SK-N-SH (cell line): ENCODE results near the gene IL12RB1. TPM values are rescaled to one million over a fixed set of nuclear protein-coding genes. Genes with fewer than 3 reads are reported as not detected.

Experiments used
- CTCF ChIA-PET: fragments of 300-600, 350-600 bp; formaldehyde crosslinking; extraction: SDS; loops from one replicate; lab custom pipeline; 2021; lab: Yijun Ruan, JAX
- POLR2A ChIA-PET: fragments of 350-600 bp; sonication (Branson Sonifier 250); formaldehyde crosslinking; extraction: SDS; loops from one replicate; lab custom pipeline; 2020; ENCODE audit warnings: antibody characterized with exemption, inconsistent platforms; lab: Yijun Ruan, JAX
- DNase-seq: peaks from one replicate; pipeline ENCODE4 v3.0.0; 2012
- H2AFZ ChIP-seq: fragments of 200-600 bp; sonication (generic); 2 replicates; pipeline ENCODE4 v1.8.1; 2016; ENCODE audit warnings: antibody characterized with exemption, mild to moderate bottlenecking, low read depth
- H3F3A ChIP-seq: fragments of 200-600 bp; sonication (generic); replicated peaks from 2 replicates; pipeline ENCODE3; 2016; ENCODE audit warnings: antibody characterized with exemption, mild to moderate bottlenecking; ENCODE audit not compliant: insufficient read depth
- H3K27ac ChIP-seq, 2 experiments: fragments of 200-500 bp in 1 of 2; fragments of 200-600 bp in 1 of 2; sonication (Bioruptor generic) in 1 of 2; sonication (generic), shearing (Covaris generic) in 1 of 2; 2 replicates each; pipeline versions ENCODE4 v1.5.1 to v1.6.1; 2014 to 2016; ENCODE audit warnings: low read depth in 2 of 2, inconsistent platforms in 1 of 2, low read length in 1 of 2, mild to moderate bottlenecking in 1 of 2, mixed read lengths in 1 of 2
- H3K27me3 ChIP-seq: fragments of 200-600 bp; sonication (generic), shearing (Covaris generic); 2 replicates; pipeline ENCODE4 v1.6.1; 2016; ENCODE audit warnings: mixed run types; ENCODE audit not compliant: insufficient read depth
- H3K36me3 ChIP-seq, 2 experiments: fragments of 200-500 bp in 1 of 2; fragments of 200-600 bp in 1 of 2; sonication (Bioruptor generic) in 1 of 2; sonication (generic) in 1 of 2; replicated peaks in 1 of 2; 2 replicates each; pipeline versions ENCODE3 to v1.5.1; 2014 to 2016; ENCODE audit warnings: low read length in 1 of 2, mild to moderate bottlenecking in 1 of 2; ENCODE audit not compliant: insufficient read depth in 2 of 2, control insufficient read depth in 1 of 2
- H3K4me1 ChIP-seq, 2 experiments: fragments of 200-500 bp in 1 of 2; fragments of 200-600 bp in 1 of 2; sonication (Bioruptor generic) in 1 of 2; sonication (generic), shearing (Covaris generic) in 1 of 2; 2 replicates each; pipeline versions ENCODE4 v1.5.1 to v1.6.1; 2014 to 2016; ENCODE audit warnings: low read depth in 1 of 2, low read length in 1 of 2, mixed run types in 1 of 2; ENCODE audit not compliant: insufficient read depth in 2 of 2, control insufficient read depth in 1 of 2
- H3K4me2 ChIP-seq: fragments of 200-600 bp; sonication (generic), shearing (Covaris generic); 2 replicates; pipeline ENCODE4 v1.6.1; 2017; ENCODE audit warnings: mixed run types
- H3K4me3 ChIP-seq, 2 experiments: fragments of 200-500 bp in 1 of 2; fragments of 200-600 bp in 1 of 2; sonication (Bioruptor generic) in 1 of 2; sonication (generic), shearing (Covaris generic) in 1 of 2; 2 replicates each; pipeline versions ENCODE4 v1.5.1 to v1.8.1; 2014 to 2016; ENCODE audit warnings: low read depth in 2 of 2, inconsistent platforms in 1 of 2, low read length in 1 of 2, mild to moderate bottlenecking in 1 of 2, mixed read lengths in 1 of 2, moderate library complexity in 1 of 2
- H3K79me2 ChIP-seq: fragments of 200-600 bp; sonication (generic); 2 replicates; pipeline ENCODE4 v1.8.1; 2017; ENCODE audit warnings: mild to moderate bottlenecking; ENCODE audit not compliant: insufficient read depth
- H3K9ac ChIP-seq: fragments of 200-600 bp; sonication (generic); 2 replicates; pipeline ENCODE4 v1.6.1; 2017; ENCODE audit warnings: mixed run types
- H3K9me2 ChIP-seq: fragments of 200-600 bp; sonication (generic); 2 replicates; pipeline ENCODE4 v1.6.1; 2017; ENCODE audit warnings: mixed run types
- H3K9me3 ChIP-seq: fragments of 200-600 bp; sonication (generic); 2 replicates; pipeline ENCODE4 v1.6.1; 2017; ENCODE audit warnings: mixed run types, mild to moderate bottlenecking, moderate library complexity
- H4K20me1 ChIP-seq: fragments of 200-600 bp; sonication (generic); 2 replicates; pipeline ENCODE4 v1.6.1; 2017; ENCODE audit warnings: mild to moderate bottlenecking, mixed run types; ENCODE audit not compliant: insufficient read depth
- EZH2phosphoT487 ChIP-seq: fragments of 200-600 bp; sonication (generic); IDR thresholded peaks from 2 replicates; pipeline ENCODE4 v1.6.1; 2017; ENCODE audit warnings: low read depth, mixed run types, mild to moderate bottlenecking, antibody characterized with exemption, moderate library complexity, borderline replicate concordance
- FOSL2 ChIP-seq: IDR thresholded peaks from 2 replicates; pipeline ENCODE4 v1.4.0; 2012; ENCODE audit warnings: low read depth, mild to moderate bottlenecking, moderate library complexity, borderline replicate concordance
- FOXM1 ChIP-seq: IDR thresholded peaks from 2 replicates; pipeline ENCODE4 v1.4.0; 2012; ENCODE audit warnings: low read depth, mild to moderate bottlenecking
- GATA2 ChIP-seq: sonication (generic); formaldehyde crosslinking; IDR thresholded peaks from 2 replicates; pipeline ENCODE4 v1.5.0; 2020; ENCODE audit warnings: mild to moderate bottlenecking, missing genetic modification reagents
- RAD21 ChIP-seq: IDR thresholded peaks from 2 replicates; pipeline ENCODE4 v1.6.1; 2012; ENCODE audit warnings: mild to moderate bottlenecking, low read length
- SIN3A ChIP-seq: IDR thresholded peaks from 2 replicates; pipeline ENCODE4 v1.6.1; 2012; ENCODE audit warnings: low read depth, mild to moderate bottlenecking, low read length, moderate library complexity, borderline replicate concordance
- TAF1 ChIP-seq: IDR thresholded peaks from 2 replicates; pipeline ENCODE4 v1.6.1; 2012; ENCODE audit warnings: low read depth, mild to moderate bottlenecking, low read length, moderate library complexity, borderline replicate concordance
- WGBS: methylation state at CpG from one replicate; pipeline ENCODE4 v1.1.6; 2017; ENCODE audit warnings: low lambda C conversion rate; 5-methylcytosine and 5-hydroxymethylcytosine counted together
- polyA plus RNA-seq, 3 experiments: library from polyadenylated mRNA; depleted of rRNA; stranded (reverse); fragments of >200 nt; gene quantifications; 2 replicates each; pipeline ENCODE4 v1.2.3, GENCODE V29; 2012
- TF ChIP-seq, protein P1 (sequence below): IDR thresholded peaks from 2 replicates; pipeline ENCODE4 v1.6.1; 2012; ENCODE audit warnings: mild to moderate bottlenecking, low read depth, low read length, moderate library complexity
- TF ChIP-seq, protein P2 (sequence below): IDR thresholded peaks from 2 replicates; pipeline ENCODE4; 2012
- TF ChIP-seq, protein P3 (sequence below): IDR thresholded peaks from 2 replicates; pipeline ENCODE4 v1.4.0; 2012; ENCODE audit warnings: low read depth

IL12RB1 gene
- polyA plus RNA-seq, 1 of the 3 experiments (the other 2 are of a cell fraction): 0.02 TPM

DNA sequence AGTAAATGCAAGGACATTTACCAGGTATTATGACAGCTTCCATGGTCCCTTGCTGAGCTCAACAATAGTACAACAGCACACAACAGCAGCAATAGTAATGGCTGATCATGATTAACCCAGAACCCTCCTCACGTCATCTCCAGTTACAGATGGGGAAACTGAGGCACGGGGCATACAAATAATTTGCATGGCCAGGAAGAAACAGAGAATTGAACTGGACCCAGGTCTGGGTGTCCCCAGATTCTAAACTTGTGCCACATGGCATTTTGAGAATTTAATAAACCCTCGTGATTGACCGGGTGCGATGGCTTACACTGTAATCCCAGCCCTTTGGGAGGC is 18.0 kb upstream of the IL12RB1 start (continued):
- TF ChIP-seq, protein P1, sequence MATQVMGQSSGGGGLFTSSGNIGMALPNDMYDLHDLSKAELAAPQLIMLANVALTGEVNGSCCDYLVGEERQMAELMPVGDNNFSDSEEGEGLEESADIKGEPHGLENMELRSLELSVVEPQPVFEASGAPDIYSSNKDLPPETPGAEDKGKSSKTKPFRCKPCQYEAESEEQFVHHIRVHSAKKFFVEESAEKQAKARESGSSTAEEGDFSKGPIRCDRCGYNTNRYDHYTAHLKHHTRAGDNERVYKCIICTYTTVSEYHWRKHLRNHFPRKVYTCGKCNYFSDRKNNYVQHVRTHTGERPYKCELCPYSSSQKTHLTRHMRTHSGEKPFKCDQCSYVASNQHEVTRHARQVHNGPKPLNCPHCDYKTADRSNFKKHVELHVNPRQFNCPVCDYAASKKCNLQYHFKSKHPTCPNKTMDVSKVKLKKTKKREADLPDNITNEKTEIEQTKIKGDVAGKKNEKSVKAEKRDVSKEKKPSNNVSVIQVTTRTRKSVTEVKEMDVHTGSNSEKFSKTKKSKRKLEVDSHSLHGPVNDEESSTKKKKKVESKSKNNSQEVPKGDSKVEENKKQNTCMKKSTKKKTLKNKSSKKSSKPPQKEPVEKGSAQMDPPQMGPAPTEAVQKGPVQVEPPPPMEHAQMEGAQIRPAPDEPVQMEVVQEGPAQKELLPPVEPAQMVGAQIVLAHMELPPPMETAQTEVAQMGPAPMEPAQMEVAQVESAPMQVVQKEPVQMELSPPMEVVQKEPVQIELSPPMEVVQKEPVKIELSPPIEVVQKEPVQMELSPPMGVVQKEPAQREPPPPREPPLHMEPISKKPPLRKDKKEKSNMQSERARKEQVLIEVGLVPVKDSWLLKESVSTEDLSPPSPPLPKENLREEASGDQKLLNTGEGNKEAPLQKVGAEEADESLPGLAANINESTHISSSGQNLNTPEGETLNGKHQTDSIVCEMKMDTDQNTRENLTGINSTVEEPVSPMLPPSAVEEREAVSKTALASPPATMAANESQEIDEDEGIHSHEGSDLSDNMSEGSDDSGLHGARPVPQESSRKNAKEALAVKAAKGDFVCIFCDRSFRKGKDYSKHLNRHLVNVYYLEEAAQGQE: no peak
- no peak for TF ChIP-seq TAF1
- TF ChIP-seq, protein P2, sequence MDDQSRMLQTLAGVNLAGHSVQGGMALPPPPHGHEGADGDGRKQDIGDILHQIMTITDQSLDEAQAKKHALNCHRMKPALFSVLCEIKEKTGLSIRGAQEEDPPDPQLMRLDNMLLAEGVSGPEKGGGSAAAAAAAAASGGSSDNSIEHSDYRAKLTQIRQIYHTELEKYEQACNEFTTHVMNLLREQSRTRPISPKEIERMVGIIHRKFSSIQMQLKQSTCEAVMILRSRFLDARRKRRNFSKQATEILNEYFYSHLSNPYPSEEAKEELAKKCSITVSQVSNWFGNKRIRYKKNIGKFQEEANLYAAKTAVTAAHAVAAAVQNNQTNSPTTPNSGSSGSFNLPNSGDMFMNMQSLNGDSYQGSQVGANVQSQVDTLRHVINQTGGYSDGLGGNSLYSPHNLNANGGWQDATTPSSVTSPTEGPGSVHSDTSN: no peak
- TF ChIP-seq FOXM1: no peak
- TF ChIP-seq RAD21: no peak
- no peak for TF ChIP-seq EZH2phosphoT487
- TF ChIP-seq, protein P3, sequence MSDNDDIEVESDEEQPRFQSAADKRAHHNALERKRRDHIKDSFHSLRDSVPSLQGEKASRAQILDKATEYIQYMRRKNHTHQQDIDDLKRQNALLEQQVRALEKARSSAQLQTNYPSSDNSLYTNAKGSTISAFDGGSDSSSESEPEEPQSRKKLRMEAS: no peak

DNA sequence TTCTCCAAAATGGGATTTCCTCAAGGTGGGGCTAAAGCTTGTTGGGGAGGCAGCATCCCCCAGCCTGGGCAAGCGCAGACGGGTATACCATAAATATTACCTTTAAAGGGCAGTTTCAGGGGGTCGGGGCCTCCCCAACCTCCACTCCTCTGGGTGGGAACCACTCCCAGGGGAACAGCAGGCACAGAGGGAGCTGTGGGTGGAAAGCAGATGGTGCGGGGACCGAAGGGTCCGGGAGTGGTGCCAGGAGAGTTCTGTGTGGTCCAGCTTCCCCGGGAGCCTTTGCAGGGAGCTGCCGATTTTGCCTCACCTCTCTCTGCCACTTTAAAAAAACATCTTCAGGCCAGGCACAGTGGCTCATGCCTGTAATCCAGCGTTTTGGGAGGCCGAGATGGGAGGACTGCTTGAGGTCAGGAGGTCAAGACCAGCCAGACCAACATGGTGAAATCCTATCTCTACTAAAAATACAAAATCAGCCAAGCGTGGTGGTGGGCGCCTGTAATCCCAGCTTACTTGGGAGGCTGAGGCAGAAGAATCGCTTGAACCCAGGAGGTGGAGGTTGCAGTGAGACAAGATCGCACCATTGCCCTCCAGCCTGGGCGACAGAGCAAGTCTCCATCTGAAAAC is 16.3 kb upstream of the IL12RB1 start:
- Histone ChIP-seq H3K79me2 (no peaks in the 10 kb centered on the region), H4K20me1 (no peaks in the 10 kb centered on the region), H3K9me2 (no peaks in the 10 kb centered on the region), H3K4me3 (no peak overlapping the region), H3K9me3 (no peaks in the 10 kb centered on the region), H3K27me3 (no peaks in the 10 kb centered on the region), H3K4me1 (peaks cover 4 to 16% of the 10 kb centered on the region in 2 experiments; a peak in 2 of 4 replicates), H3K9ac (no peak overlapping the region), H3F3A (peaks cover 5% of the 10 kb centered on the region), H3K27ac (no peak overlapping the region), H2AFZ (no peak overlapping the region), H3K36me3 (no peaks in the 10 kb centered on the region), H3K4me2 (no peak overlapping the region)
- no peak for TF ChIP-seq GATA2 (CRISPR knock-in tag)
- no peak for TF ChIP-seq FOSL2
- no peak for TF ChIP-seq SIN3A
- no peak for DNase-seq
- ChIA-PET CTCF (interaction anchor here (0.9 to 2.5 kb wide), 2 partner anchors 10 to 95 kb away, joined by 3 to 15 read pairs; partner anchors contain the start of gene ARRDC2), POLR2A (no interaction called here)
- 86% methylated on average over 15 of the region's 15 CpGs for WGBS
